Pancreas (tissue), 10 donors: ENCODE results near the gene AKT1. TPM values are rescaled to one million over a fixed set of nuclear protein-coding genes. Genes with fewer than 3 reads are reported as not detected.
"Not testable (repeated sequence)": the region's sequence is repeated elsewhere in the genome, so short reads cannot be mapped to it uniquely, and the experiment has no call there.

Source experiments
- ATAC-seq, 4 donors: fragments of 200-7000 bp; cut with Tn5 transposase; one replicate each; pipeline versions ENCODE4 v1.8.0 to v1.9.1; 2020; ENCODE audit warnings: mild to moderate bottlenecking in 4 of 4, moderate library complexity in 4 of 4
- DNase-seq, 6 donors: peaks; one replicate each; pipeline ENCODE4 v3.0.0-alpha.2; 2020
- FAIRE-seq: peaks from 2 replicates; lab custom pipeline; 2012; peaks lifted over from hg19 to GRCh38; lab: Jason Lieb, UNC
- H3K27ac ChIP-seq, 4 donors: fragments of 200-600 bp; sonication (generic); 1 replicate in 3 of 4; 2 replicates in 1 of 4; pipeline versions ENCODE4 v1.5.0 to v1.8.0; 2020
- H3K27me3 ChIP-seq, 4 donors: fragments of 200-600 bp; one replicate each; pipeline ENCODE4 v1.8.0; 2021
- H3K36me3 ChIP-seq, 3 donors: fragments of 200-600 bp; sonication (generic) in 1 of 3; one replicate each; pipeline versions ENCODE4 v1.5.0 to v1.8.0; 2020 to 2021
- H3K4me1 ChIP-seq, 3 donors: fragments of 200-600 bp; one replicate each; pipeline ENCODE4 v1.8.0; 2021
- H3K4me3 ChIP-seq, 4 donors: fragments of 200-600 bp; sonication (generic) in 2 of 4; one replicate each; pipeline versions ENCODE4 v1.5.0 to v1.8.0; 2020 to 2021
- H3K9me3 ChIP-seq, 4 donors: fragments of 200-600 bp; one replicate each; pipeline ENCODE4 v1.8.0; 2021
- WGBS, 2 donors: extraction: QIAGEN DNeasy Blood & Tissue Kit; methylation state at CpG; one replicate each; pipeline ENCODE4 v1.1.7; 2013; 5-methylcytosine and 5-hydroxymethylcytosine counted together
- intact Hi-C, 3 donors: fragments of 100-400 bp; cut with DNase I; formaldehyde crosslinking; loops; one replicate each; pipeline versions ENCODE4 v1.11.1 to v1.14.2; 2022
- polyA plus RNA-seq, 2 donors: library from polyadenylated mRNA; stranded (reverse); fragments of 200-250 nt; gene quantifications; one replicate each; pipeline ENCODE4 v1.2.3, GENCODE V29; 2013
- total RNA-seq, 6 donors: library from RNA; stranded (reverse); fragmentation: NEBNext Ultra II Directional in 4 of 6; extraction: Animal tissue kit (Norgen Biotek cat#: 25700) in 4 of 6; gene quantifications; one replicate each; pipeline versions ENCODE4 v1.2.1 to v1.2.4, GENCODE V29; 2021 to 2023
- TF ChIP-seq, protein P1 (sequence below), 4 donors: fragments of 200-600 bp; sonication (generic) in 3 of 4; IDR thresholded peaks; one replicate each; pipeline versions ENCODE4 v1.5.0 to v1.8.0; 2021; ENCODE audit warnings: antibody characterized with exemption in 4 of 4
- donor health status: healthy with polysubstance abuse.
- donor health status: DM: no; HTN: no; CAD: no; lungs with moderate emphysema.
- donor health status: DM: no; HTN: no; CAD: no.
- donor health status: control.
- donor health status: control.
- donor health status: Bipolar disorder and iron deficiency.
- donor health status: DM: yes; HTN: yes; CAD: no.
- donor health status: DM: no; HTN: no; CAD: no.
- donor health status: DM: no; HTN: no; CAD: no.
- donor health status: DM: yes; HTN: yes; CAD: no.

The AKT1 gene
- total and polyA plus RNA-seq, 8 donors, result 70.0 to 106 (median 84.6) TPM

DNA sequence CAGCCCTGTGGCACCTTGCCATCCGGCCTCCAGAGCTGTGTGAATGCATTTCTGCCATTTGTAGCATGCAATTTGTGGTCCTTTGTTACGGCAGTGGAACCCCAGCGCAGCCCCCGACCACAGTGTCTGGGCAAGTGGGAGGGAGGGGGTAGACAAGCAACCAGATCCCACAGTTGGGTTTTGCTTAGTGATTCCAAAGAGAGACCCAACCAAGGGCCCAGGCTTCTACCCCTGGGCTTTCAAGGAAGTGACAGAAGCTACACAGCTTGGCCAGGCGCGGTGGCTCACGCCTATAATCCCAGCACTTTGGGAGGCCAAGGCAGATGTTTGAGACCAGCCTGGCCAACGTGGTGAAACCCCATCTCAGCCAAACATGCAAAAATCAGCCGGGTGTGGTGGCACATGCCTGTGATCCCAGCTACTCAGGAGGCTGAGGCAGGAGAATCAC lies 23.2 kb upstream of the AKT1 start:
- H3K36me3 ChIP-seq, result no peaks in the 10 kb centered on the region
- peak in 2 of 6 donors; percentile 18 to 49 for DNase-seq
- no peak for ATAC-seq
- H3K27me3 ChIP-seq, result no peaks in the 10 kb centered on the region
- H3K4me1 ChIP-seq, result peaks cover 0 to 15% (median 6%) of the 10 kb centered on the region in 3 donors
- no peak overlapping the region for H3K27ac ChIP-seq
- TF ChIP-seq, protein P1, sequence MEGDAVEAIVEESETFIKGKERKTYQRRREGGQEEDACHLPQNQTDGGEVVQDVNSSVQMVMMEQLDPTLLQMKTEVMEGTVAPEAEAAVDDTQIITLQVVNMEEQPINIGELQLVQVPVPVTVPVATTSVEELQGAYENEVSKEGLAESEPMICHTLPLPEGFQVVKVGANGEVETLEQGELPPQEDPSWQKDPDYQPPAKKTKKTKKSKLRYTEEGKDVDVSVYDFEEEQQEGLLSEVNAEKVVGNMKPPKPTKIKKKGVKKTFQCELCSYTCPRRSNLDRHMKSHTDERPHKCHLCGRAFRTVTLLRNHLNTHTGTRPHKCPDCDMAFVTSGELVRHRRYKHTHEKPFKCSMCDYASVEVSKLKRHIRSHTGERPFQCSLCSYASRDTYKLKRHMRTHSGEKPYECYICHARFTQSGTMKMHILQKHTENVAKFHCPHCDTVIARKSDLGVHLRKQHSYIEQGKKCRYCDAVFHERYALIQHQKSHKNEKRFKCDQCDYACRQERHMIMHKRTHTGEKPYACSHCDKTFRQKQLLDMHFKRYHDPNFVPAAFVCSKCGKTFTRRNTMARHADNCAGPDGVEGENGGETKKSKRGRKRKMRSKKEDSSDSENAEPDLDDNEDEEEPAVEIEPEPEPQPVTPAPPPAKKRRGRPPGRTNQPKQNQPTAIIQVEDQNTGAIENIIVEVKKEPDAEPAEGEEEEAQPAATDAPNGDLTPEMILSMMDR (IDR thresholded peaks at IDR 0.05), result no peak
- intact Hi-C loops, result no loop called here
- H3K9me3 ChIP-seq, result no peaks in the 10 kb centered on the region
- no peak for FAIRE-seq
- no peak overlapping the region for H3K4me3 ChIP-seq
- WGBS, 2 donors, result 89% methylated on average over 9 of the region's 9 CpGs

DNA sequence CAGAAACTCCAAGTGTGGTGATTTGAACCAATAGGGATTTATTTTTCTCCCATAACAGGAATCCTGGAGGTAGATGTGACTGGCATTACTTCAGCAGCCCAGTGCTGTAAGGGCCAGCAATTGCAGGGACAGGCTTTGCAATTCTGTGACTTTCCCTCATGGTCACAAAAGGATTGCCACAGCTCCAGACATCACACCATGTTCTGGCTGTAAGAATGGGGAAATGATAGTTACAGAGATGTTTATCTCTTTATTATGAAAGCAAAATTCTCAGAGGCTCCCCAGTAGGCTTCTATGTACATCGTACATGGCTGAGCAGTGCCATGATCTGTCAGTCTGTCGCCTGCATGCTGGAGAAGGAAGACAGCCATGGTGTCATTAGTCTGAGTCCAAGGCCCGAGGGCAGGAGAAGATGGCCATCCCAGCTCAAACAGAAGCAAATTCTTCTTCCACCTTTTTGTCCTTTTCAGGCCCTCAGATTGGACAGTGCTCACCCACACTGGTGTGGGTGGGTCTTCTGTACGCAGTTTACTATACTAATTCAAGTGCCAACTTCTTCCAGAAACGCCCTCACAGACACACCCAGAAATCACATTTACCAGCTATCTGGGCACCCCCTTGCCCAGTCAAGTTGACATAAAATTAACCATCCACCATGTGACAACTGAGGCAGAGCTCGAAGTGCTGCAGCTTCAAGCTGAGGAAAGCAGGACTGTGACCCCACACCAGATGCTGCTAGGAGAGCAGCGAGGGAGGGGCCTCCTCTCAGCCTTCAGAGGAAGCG lies 22.6 kb upstream of the AKT1 start:
- ATAC-seq (no peak), FAIRE-seq (no peak), DNase-seq (peak in 2 of 6 donors; percentile 4)
- Histone ChIP-seq H3K4me3 (no peak overlapping the region), H3K4me1 (peaks cover 0 to 15% (median 6%) of the 10 kb centered on the region in 3 donors), H3K9me3 (no peaks in the 10 kb centered on the region), H3K27me3 (no peaks in the 10 kb centered on the region), H3K27ac (no peak overlapping the region), H3K36me3 (no peaks in the 10 kb centered on the region)
- 94 to 96% methylated on average over 8 of the region's 8 CpGs for WGBS, 2 donors
- TF ChIP-seq, protein P1 (IDR thresholded peaks at IDR 0.05), result no peak
- intact Hi-C loops, result no loop called here

DNA sequence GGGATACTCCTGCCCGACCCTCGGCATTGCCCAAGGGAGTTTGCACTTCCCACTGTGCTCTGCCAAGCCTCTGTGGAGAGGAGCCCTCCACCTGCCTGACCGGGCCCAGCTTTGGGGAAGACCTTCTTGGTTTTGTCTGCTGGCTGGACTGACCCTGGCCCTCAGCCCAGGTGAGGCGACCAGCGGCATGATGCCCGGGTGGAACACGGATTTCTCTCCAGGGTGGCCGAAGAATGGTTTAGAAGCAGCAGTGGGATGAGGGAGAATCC lies 21.0 kb upstream of the AKT1 start:
- Histone ChIP-seq H3K27ac (peak overlapping the region; percentile 82 to 93 (median 88)), H3K4me3 (peak overlapping the region; percentile 61 to 92 (median 88)), H3K36me3 (no peaks in the 10 kb centered on the region), H3K4me1 (peaks cover 0 to 15% (median 6%) of the 10 kb centered on the region in 3 donors), H3K9me3 (no peaks in the 10 kb centered on the region), H3K27me3 (no peaks in the 10 kb centered on the region)
- intact Hi-C loops, result no loop called here
- 2 to 3% methylated on average over 8 of the region's 8 CpGs for WGBS, 2 donors
- ATAC-seq (no peak), FAIRE-seq (no peak), DNase-seq (peak in 1 of 6 donors; percentile 57)
- TF ChIP-seq, protein P1 (IDR thresholded peaks at IDR 0.05), result no peak

DNA sequence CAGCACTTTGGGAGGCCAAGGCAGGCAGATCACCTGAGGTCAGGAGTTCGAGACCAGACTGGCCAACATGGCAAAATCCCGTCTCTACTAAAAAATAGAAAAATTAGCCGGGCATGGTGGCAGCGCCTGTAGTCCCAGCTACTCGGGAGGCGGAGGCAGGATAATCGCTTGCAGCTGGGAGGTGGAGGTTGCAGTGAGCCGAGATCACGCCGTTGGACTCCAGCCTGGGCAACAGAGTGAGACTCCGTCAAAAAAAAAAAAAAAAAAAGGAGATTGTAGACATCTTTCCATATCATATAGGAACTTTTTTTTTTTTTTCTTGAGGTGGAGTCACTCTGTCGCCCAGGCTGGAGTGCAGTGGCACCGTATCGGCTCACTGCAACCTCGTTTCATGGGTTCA lies 19.2 kb upstream of the AKT1 start:
- 79 to 84% methylated on average over 15 of the region's 15 CpGs for WGBS, 2 donors
- FAIRE-seq, H3K27me3 ChIP-seq, ATAC-seq, H3K9me3 ChIP-seq, H3K36me3 ChIP-seq, intact Hi-C loops: not testable (repeated sequence)
- Histone ChIP-seq H3K4me3 (peak overlapping the region in 2 of 4 donors; percentile 85 to 92), H3K4me1 (peaks cover 0 to 15% (median 6%) of the 10 kb centered on the region in 3 donors), H3K27ac (peak overlapping the region in 1 of 4 donors; percentile 93)
- peak in 1 of 6 donors; percentile 29 for DNase-seq

DNA sequence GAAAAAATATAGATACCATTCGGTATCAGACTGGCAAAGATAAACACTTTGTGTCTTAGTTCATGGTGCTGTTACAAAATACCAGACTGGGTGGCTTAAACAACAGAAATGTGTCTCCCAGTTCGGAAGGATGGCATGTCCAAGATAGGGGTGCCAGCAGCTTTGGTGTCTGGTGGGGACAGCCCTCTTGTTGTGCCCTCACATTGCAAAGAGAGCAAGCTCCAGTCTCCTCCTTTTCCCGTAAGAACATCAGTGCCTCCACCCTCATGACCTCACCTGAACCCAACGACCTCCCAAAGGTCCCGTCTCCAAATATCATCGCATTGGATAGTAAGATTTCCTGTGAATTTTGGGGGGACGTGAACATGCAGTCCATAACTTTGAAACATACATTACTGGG lies 17.7 kb upstream of the AKT1 start:
- Histone ChIP-seq H3K36me3 (no peaks in the 10 kb centered on the region), H3K27ac (no peak overlapping the region), H3K4me3 (no peak overlapping the region), H3K4me1 (peaks cover 0 to 15% (median 6%) of the 10 kb centered on the region in 3 donors), H3K9me3 (no peaks in the 10 kb centered on the region), H3K27me3 (no peaks in the 10 kb centered on the region)
- TF ChIP-seq, protein P1 (IDR thresholded peaks at IDR 0.05), result no peak
- ATAC-seq (no peak), FAIRE-seq (no peak), DNase-seq (peak in 2 of 6 donors; percentile 4 to 5)
- 81 to 86% methylated on average over 7 of the region's 7 CpGs for WGBS, 2 donors
- intact Hi-C loops, result no loop called here
